Stomach (tissue), 4 donors: ENCODE data around the gene SUN1.

ENCODE experiments used
- CTCF ChIP-seq, 7 experiments: fragments of 450-650 bp in 4 of 7; fragments of 200-600 bp in 3 of 7; sonication (generic) in 3 of 7; IDR thresholded peaks; one replicate each; pipeline ENCODE4 v1.5.1; 2016 to 2019; ENCODE audit warnings: antibody characterized with exemption in 7 of 7, control low read depth in 2 of 7, mild to moderate bottlenecking in 1 of 7
- EP300 ChIP-seq: sonication (generic); formaldehyde crosslinking; IDR thresholded peaks from one replicate; pipeline ENCODE4 v1.6.1; 2017; ENCODE audit warnings: antibody characterized with exemption
- POLR2A ChIP-seq, 4 donors: fragments of 450-650 bp; IDR thresholded peaks; one replicate each; pipeline ENCODE4 v1.6.1; 2016; ENCODE audit warnings: antibody characterized with exemption in 4 of 4, control low read depth in 2 of 4, mild to moderate bottlenecking in 1 of 4, moderate library complexity in 1 of 4
- POLR2AphosphoS5 ChIP-seq, 3 donors: sonication (generic); formaldehyde crosslinking; IDR thresholded peaks; one replicate each; pipeline ENCODE4 v1.6.1; 2016; ENCODE audit warnings: antibody characterized with exemption in 3 of 3

GRCh38 chr7:911791-912480 lies 79.7 kb downstream of the SUN1 start:
- TF ChIP-seq CTCF (IDR thresholded peaks at IDR 0.05) = no peak
- no peak for TF ChIP-seq POLR2A (IDR thresholded peaks at IDR 0.05)
- no peak for TF ChIP-seq POLR2AphosphoS5 (IDR thresholded peaks at IDR 0.05)
- no peak for TF ChIP-seq EP300
